IMR-90 (cell line): Measurements from ENCODE around the gene ERCC4.

Experiments
- BHLHE40 ChIP-seq: fragments of 150-350 bp; IDR thresholded peaks from 2 replicates; pipeline ENCODE4 v1.6.1; 2016; ENCODE audit warnings: mild to moderate bottlenecking, low read depth, low read length
- CEBPB ChIP-seq: IDR thresholded peaks from 2 replicates; pipeline ENCODE4 v1.6.1; 2012; ENCODE audit warnings: low read depth, low read length, improper control_type of control experiment
- CHD1 ChIP-seq: IDR thresholded peaks from 2 replicates; pipeline ENCODE4 v1.6.1; 2012; ENCODE audit warnings: low read depth, low read length, improper control_type of control experiment
- FOS ChIP-seq: fragments of 150-350 bp; IDR thresholded peaks from 2 replicates; pipeline ENCODE4 v1.6.1; 2016; ENCODE audit warnings: low read depth, low read length
- MAFK ChIP-seq: IDR thresholded peaks from 2 replicates; pipeline ENCODE4 v1.6.1; 2012; ENCODE audit warnings: low read depth, low read length, improper control_type of control experiment
- MXI1 ChIP-seq: IDR thresholded peaks from 2 replicates; pipeline ENCODE4 v1.6.1; 2012; ENCODE audit warnings: low read depth, mild to moderate bottlenecking, low read length, moderate library complexity, borderline replicate concordance
- POLR2A ChIP-seq: IDR thresholded peaks from 2 replicates; pipeline ENCODE4 v1.6.1; 2012; ENCODE audit warnings: mild to moderate bottlenecking, low read depth, low read length
- RAD21 ChIP-seq: IDR thresholded peaks from 2 replicates; pipeline ENCODE4 v1.6.1; 2012; ENCODE audit warnings: low read length, improper control_type of control experiment
- RCOR1 ChIP-seq: IDR thresholded peaks from 2 replicates; pipeline ENCODE4 v1.6.1; 2012; ENCODE audit warnings: mild to moderate bottlenecking, low read length, improper control_type of control experiment; ENCODE audit not compliant: insufficient replicate concordance
- RFX5 ChIP-seq: IDR thresholded peaks from 2 replicates; pipeline ENCODE4 v1.8.0; 2012; ENCODE audit warnings: low read depth, mild to moderate bottlenecking, low read length, moderate library complexity
- SMC3 ChIP-seq: fragments of 150-350 bp; IDR thresholded peaks from 2 replicates; pipeline ENCODE4 v1.6.1; 2016; ENCODE audit warnings: low read depth, mild to moderate bottlenecking, antibody characterized with exemption, low read length, moderate library complexity
- TF ChIP-seq, protein P1 (sequence below): conservative IDR thresholded peaks from 2 replicates; pipeline ENCODE4 v1.5.1; 2012; ENCODE audit warnings: mild to moderate bottlenecking, low read depth, low read length, improper control_type of control experiment
- TF ChIP-seq, protein P2 (sequence below): fragments of 150-350 bp; IDR thresholded peaks from 2 replicates; pipeline ENCODE4 v1.6.1; 2017; ENCODE audit warnings: mild to moderate bottlenecking, antibody characterized with exemption, low read length, low read depth
- TF ChIP-seq, protein P3 (sequence below): fragments of 150-350 bp; IDR thresholded peaks from 2 replicates; pipeline ENCODE4 v1.6.1; 2016; ENCODE audit warnings: low read depth, mild to moderate bottlenecking, low read length, moderate library complexity, borderline replicate concordance

DNA sequence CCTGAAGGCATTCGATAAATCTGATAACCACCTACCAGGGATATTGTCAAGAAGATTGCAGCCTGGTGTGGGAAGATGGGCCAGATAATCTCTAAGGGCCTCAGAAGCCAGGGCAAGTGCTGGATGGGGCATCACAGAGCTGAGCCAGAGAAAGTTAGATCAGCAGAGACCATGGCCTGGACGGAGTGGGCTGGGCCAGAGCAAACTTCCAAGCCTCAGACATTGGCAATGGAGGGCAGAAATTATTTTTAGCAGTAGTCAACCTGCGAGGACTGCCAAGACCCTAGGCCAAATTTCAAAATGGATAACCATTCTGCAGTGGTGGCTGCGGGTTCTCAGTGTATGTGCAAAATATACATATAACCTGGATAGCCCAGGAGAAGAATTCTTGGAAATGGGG is 18.5 kb downstream of the ERCC4 start:
- TF ChIP-seq, protein P1, sequence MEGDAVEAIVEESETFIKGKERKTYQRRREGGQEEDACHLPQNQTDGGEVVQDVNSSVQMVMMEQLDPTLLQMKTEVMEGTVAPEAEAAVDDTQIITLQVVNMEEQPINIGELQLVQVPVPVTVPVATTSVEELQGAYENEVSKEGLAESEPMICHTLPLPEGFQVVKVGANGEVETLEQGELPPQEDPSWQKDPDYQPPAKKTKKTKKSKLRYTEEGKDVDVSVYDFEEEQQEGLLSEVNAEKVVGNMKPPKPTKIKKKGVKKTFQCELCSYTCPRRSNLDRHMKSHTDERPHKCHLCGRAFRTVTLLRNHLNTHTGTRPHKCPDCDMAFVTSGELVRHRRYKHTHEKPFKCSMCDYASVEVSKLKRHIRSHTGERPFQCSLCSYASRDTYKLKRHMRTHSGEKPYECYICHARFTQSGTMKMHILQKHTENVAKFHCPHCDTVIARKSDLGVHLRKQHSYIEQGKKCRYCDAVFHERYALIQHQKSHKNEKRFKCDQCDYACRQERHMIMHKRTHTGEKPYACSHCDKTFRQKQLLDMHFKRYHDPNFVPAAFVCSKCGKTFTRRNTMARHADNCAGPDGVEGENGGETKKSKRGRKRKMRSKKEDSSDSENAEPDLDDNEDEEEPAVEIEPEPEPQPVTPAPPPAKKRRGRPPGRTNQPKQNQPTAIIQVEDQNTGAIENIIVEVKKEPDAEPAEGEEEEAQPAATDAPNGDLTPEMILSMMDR, result no peak
- no peak for TF ChIP-seq MXI1
- TF ChIP-seq, protein P2, sequence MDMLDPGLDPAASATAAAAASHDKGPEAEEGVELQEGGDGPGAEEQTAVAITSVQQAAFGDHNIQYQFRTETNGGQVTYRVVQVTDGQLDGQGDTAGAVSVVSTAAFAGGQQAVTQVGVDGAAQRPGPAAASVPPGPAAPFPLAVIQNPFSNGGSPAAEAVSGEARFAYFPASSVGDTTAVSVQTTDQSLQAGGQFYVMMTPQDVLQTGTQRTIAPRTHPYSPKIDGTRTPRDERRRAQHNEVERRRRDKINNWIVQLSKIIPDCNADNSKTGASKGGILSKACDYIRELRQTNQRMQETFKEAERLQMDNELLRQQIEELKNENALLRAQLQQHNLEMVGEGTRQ, result no peak
- no peak for TF ChIP-seq RFX5
- TF ChIP-seq POLR2A, result no peak
- TF ChIP-seq MAFK, result no peak
- TF ChIP-seq BHLHE40, result no peak
- no peak for TF ChIP-seq RAD21
- TF ChIP-seq RCOR1, result no peak
- no peak for TF ChIP-seq FOS
- TF ChIP-seq SMC3, result no peak
- no peak for TF ChIP-seq CHD1
- TF ChIP-seq CEBPB, result no peak
- TF ChIP-seq, protein P3, sequence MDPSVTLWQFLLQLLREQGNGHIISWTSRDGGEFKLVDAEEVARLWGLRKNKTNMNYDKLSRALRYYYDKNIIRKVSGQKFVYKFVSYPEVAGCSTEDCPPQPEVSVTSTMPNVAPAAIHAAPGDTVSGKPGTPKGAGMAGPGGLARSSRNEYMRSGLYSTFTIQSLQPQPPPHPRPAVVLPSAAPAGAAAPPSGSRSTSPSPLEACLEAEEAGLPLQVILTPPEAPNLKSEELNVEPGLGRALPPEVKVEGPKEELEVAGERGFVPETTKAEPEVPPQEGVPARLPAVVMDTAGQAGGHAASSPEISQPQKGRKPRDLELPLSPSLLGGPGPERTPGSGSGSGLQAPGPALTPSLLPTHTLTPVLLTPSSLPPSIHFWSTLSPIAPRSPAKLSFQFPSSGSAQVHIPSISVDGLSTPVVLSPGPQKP, result no peak
